ENCODE results near the gene CHRND.

Gene CHRND

DNA sequence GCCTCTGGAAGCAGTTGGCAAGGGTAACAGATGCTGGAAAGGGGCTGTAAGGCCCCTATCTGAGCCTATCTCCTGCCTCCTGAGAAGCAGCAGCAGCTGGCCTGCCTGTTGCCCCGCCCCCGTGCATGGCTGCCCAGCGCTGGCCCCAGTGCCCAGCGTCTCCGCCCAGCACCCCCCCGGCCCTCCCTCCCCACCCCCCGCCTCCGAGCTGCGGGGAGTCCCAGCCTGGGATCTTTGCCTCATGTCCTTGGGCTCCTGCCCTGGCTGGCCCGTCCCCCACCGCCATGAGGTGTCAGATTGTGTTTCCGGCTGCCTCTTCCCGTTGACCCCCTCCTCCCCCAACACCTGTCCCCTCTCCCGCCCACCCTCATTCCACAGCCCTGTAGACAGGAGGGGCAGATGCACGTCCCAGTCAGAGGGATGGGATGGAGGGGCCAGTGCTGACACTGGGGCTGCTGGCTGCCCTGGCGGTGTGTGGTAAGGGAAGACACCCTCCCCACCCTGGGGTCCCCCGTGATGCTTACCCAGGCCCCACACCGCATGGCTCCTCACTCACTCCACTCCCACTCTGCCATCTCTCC, at the start of gene CHRND:
CHRND (plus strand) TSS at position 370 of the 581 bp plus-strand sequence; CDS start at position 426, 56 bp downstream.
- no peak for DNase-seq (ENCODE audit: low read depth)

DNA sequence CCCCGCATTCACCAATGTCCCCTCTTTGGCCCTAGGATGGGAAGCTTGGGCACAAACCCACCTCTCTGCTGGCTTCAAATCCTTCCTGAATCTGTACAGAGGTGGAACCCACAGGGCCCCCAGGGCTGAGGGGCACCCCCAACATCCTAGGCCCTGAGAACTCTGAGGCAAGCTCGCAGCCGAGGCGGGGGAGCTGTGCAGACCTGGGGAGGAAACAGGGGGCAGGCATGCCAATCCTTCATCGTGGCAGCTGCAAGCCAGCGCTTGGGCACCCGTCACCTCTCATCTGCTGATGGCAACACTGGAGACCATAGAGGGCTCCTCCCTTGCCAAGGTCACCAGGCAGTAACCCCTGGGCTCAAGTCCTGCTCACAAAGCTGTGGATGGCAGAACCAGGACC, 49.2 kb upstream of the CHRND start:
- DNase-seq (ENCODE audit: low read depth) = no peak

DNA sequence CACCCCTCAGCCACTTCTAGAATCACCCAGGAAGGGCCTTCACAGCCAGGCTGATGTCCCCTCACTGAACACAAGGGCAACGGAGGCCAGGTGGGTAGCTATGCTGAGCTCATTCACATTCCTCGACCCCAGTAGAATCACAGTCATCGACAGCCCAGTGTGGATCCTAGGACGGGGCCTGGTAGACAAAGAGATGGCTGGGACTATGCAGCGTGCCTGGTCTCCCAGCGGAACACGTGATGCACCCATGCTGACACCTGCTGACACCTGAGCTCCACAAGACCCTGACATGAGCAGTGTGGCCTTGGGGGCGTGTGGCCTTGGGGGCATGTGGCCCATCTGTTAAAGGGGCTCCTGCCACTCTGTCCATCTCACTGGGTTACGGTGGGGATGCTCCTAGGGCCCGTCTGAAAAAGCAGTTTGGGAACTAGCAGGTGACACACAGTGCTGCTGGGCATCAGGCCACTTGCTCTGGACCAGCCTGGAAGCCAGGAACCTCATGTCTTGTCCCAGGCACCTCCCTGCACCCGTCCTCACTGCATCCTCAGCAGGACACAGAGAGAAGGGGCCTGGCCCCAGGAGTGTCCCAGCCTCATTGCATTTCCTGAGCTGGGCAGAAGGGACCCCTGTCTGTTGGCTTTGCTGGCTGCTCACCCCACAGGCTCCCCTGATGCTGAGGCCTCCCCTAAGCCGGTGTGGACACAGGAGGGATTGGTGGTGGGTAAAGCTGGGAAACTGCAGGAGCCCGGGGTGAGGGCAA, 48.0 kb upstream of the CHRND start:
- no peak for DNase-seq (ENCODE audit: low read depth)

DNA sequence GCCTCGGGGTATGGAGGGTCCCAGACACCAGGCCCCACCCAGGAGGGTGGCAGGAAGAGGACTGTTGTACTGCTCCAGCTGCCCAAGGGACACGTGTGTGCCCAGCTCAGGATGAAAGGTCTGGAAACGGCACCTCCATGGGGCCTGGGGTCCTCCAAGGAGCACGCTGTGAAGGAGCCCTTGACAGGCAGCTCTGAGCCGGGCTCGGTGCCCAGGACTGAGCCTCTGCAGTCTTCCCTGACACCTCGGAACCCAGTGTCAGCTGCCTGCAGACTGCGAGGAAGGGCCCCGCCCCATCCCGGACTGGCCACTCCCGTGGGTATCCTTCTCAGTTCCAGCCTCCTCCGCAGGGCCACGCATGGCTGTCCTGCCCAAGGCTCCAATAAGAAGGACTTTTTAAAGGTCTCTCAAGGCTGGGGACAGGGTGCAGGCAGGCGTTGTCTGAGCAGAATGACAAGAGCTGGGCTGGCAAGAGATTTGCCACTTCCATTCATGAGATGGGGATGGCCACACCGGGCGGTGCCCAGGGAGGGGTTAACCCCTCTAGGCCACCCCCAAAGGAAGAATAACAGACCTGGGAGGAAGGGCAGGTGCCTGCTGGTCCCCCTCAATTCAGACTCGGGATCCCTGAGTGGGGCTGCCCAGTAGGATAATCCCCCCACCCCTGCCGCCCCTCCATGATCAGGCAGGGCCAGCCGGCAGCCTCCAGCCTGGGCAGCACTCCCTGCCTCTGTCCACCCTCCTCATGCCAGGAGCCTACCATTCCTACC, 47.2 kb upstream of the CHRND start:
- no peak for DNase-seq (ENCODE audit: low read depth)

DNA sequence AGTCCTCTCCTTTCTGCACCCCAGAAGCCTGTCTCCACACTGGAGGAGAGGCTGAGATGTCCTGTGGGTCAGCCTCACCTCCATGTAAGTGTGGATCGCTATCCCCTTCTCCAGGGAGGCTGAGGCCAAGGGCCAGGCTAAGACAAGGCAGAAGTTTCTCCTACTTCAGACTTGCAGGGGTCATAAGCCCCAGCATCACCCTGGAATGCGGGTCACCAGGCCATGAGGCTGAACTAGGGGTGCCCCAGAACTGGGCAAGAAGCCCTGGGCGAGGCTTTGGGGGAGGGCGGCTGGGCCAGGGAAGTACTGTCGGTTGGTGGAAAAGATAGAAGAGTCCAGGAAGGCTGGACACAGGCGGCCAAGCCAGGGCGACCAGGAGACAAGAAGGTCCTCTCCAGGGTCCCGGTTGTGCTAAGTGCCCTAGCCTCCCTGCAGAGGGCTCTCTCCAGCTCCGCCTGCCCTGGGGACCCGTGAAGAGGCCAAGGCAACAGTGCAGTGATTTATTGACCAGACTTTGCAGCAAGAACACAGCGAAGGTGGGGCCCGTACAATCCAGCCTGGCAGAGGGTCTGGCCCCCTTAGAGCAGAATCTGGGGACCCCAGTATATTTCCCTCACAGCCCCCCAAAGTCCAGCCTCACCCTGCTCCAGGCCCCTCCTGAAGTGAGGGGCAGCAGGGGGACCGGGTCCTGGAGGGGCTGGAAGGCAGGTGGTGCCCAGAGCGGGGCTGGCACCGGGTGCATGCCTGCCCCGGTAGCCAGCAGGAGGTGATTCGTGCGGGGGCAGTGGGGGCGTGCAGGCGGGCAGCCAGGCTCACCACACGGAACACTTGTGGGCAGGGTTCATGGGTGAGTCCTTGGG, 46.4 kb upstream of the CHRND start:
- no peak for DNase-seq (ENCODE audit: low read depth)

DNA sequence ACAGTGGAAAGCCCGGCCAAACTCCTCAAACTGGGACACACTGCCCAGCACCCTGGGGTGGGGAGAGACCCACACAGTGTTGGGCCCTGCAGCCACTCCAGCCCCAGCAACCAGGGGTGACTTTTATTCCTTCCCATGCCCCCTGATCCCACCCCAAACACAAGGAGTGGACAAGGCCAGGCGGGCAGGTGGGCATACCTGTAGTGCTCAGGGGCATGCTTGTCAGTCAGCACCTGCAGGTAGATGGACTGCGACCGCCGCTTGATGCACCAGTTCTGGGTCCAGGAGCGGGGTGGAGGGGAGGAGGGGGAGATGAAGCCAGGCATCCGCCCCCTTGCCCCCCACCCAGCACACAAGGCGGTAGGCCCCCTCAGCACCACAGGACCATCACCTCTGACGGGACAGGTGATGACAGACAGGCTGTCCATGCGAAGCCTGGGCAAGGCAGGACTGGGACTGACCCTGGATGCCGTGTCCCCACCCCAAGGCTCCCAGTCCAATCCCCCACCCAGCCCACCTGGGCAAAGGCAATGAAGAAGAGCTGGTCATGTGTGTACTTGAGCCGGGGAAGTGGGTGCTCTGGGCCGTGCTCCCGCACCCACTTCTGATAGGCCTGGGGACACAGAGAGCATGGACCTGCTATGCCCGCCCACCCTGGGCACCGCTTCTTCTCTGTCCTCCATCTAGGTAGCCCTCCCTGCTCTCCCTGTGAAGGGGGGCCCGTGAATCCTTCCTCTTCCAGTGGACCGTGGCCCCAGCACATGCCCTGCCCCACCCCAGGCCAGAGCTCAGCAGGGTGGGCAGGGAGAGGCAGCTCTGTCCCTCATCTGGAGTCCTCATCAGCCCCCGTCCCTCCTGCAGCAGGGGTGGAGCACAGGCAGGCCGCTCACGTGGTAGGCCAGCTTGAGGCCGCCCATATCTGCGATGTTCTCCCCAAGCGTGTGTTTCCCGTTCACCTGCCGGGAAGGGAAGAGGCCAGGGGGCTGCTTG, 45.5 kb upstream of the CHRND start:
- no peak for DNase-seq (ENCODE audit: low read depth)

DNA sequence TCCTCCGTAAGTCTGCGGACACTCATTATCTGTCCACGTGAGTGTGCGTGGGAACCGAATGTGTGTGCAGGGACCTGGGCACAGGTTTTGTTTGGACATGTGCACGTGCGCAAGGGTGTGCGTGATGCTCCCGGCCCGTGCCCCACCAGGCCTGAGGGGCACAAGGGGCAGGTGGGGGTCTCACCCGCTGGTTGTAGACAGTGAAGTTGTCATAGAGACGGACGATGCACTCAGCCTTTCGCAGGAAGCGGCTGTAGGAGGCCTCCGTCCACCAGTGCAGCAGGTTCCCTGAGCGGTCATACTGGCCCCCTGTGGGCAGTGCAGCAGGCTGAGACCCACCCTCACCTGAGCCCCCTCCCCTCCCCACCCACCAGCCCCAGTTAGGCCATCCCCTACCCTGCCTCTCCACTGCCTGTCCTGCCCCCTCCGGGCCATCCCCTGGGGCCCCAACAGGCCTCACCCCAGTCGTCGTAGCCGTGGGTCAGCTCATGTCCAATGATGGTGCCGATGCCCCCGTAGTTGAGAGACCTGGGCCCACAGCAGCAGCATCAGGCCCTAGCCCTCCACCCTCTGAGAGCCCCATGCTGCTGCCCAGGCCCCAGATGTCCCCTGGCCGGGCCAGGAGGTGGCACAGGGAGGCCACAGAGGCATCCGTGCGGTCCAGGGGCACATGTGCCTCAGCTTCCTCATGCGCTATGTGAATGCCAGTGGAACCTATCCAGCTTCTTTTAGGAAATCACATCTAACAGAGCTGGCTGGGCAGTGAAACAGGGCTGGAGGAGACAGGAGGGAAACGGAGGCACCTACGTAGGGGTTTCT, 44.4 kb upstream of the CHRND start:
- DNase-seq (ENCODE audit: low read depth) = no peak

DNA sequence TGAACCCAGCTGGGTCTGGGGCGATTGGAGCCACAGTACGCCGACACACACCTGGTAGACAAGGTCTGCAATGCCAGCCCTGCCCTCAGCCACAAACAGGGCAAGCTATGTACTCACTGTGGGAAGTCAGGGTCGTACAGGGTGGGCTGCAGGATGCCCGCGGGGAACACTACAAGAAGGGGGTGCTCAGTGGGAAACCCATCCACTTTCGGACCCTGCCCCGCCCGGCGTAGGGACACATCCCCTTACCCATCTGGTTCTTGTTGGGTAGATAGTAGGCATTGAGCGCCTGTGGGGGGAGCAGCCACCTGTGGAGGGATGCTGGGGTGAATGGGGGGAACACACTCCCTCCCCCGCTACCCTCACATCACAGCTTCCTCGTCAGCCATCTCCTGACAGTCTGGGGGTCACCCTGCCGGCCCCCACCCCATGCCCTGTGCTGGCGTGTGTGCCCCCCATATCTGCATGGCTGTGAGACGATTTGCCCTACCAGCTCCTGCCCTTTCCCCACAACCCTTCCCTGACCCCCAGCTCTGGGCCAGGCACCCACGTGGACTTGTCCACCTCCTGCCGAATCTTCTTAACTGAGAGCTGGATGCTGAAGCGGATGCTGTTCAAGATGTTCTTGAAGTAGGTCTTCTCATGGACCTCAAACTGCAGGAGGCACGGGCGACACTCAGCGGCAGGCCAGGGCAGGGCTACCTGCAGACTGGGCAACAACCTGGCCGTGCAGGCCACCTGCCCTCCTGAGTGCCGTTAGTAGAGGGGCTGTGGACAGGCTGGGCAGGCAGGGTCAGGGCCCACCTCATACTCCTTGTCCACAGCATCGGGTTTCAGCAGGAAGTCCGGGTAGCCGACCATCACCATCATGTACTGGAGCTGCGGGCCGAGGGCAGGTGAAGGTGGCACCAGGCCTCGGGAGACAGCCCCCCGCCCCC, 43.4 kb upstream of the CHRND start:
- no peak for DNase-seq (ENCODE audit: low read depth)

DNA sequence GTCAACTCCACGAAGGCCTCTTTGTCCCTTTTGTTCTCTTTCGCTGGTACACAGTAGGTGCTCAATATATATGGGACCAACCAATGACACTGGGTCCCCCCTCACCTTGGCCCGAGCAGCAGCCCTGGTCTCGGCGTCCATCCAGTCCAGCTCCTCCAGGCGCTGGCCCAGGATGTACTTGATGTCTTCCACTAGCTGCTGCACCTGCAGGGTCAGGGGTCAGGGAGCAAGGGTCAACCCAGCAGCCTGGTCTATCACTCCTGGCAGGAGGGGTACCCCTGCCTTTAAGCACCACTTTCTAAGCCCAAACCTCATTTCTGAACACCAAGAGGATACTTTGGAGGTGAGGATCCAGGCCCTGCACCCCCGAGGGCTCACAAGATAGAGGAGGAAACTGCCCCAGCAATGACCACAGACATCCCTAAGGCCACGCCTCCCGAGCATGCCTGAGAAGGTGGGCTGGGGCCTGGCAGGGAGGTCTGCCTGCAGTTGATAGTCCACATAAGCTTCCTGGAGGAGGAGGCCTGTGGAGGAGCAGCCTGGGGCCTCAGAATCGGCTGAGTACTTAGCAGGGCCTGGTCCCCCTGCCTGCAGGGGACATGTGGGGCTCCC, 42.5 kb upstream of the CHRND start:
- no peak for DNase-seq (ENCODE audit: low read depth)

DNA sequence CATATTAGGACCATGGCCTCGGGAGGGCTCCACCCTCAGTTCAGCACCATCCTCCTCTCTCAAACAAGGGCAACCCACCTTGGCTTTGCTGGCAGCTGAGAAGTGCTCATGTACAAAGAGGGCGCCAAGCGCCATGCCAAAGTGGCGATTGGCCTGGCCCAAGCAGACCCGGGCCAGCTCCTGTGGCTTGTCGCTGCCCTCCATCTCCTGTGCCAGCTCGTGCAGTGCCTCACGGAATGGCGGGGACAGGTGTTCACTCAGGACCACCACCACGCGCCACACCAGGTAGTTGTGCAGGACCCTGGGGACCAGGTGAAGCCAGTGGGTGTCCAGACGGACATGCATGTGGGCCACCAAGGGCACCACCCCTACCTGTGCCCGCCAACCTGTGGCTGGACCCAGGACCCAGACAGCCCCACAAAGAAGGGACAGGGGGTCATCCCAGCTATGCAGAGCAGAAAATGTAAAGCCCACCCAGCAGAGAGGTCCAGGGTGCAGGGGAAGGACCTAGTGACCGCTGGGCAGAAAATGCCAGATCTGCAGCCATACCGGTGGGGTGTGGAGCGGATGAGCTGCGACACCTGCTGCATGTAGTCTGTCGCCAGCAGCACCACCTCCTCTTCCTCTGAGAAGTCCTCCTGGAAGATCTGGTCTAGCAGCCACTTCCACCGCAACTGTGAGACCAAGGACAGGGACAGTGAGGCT, 41.9 kb upstream of the CHRND start:
- DNase-seq (ENCODE audit: low read depth) = no peak

DNA sequence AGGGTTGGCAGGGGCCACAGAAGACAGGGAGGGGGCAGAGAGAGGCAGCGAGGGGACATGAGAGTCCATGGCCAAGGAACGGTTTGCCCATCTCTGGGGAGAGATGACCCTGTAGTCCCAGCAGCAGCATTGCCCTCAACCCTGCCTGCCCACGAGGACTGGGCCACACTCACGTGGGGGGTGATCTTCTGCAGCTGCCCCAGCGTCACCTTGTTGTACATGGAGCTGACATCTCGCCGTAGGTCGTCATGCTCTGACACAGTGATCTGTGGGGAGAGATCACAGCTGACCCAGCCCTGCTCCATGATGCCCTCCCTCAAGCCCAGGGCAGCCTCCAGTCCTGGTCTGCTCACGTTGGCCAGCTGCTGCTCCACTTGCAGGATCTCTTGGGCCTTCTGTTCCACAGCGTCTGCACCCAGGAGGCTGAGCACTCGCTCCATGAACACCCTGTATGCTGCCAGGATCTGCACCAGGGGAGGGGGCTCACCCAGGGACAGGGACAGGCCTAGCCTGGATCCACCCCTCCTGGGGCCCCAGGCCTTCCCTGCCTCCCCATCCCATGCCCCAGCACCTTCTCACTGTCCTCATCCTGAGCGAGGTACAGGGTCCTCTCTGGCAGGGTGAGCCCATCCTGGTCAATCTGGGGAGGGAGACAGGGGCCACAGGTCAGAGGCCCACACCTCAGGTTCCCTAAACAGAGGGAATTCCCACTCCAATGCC, 41.2 kb upstream of the CHRND start:
- DNase-seq (ENCODE audit: low read depth) = no peak

DNA sequence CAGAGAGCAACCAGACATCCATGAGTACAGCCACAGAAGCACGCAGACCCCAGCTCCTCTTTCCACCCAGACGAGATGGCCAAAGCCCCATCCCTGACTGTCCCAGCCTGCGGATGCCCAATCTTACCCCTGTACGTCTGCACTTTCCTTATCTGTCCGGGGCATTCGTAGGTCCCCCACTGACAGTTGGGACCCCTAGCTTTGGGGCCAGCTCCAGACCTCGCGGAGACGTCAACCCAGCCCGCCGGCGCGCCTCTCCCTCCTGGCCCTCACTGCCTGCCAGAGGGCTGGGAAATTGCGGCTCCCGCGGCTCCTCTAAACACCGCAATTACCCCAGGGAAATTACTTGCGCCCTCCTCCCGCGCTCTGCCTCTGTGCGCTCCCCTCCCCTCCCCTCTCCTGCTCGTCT, 40.6 kb upstream of the CHRND start:
- DNase-seq (ENCODE audit: low read depth) = no peak

DNA sequence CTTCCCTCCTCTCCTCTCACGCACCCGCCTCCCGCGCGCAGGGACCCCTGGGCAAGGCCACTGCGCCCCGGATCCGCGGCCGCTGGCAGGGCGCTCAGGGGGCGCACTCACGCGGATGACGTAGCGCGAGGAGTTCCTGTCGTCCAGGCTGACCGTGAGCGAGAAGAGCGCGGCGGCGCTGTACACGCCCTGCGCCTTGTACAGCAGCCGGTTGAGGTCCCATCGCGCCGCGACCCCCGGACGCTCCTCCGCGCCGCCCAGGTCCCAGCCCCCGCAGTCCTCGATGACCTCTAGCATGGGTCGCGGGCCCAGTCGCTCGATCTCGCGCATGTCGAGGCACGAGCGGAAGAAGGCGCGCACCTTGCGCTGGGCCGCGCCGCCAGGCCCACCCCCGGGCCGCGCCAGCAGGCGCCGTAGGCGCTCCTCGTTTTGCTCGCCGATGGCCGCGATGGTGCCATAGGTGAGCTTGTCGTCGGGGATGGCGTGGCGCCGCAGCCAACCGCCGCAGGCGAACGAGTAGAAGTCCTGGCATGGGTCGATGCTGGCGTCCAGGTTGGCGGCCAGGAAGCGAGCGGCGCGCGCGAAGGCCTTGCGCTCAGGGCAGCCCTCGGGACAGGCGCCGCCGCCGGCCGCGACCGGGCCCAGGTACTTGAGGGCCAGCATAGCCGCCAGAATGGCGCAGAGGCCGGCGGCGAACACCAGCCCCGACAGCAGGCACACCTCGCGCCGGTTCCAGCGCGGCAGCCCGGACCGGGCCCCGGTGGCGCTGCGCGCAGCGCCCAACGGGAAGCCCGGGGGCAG, 40.0 kb upstream of the CHRND start:
- DNase-seq (ENCODE audit: low read depth) = no peak

DNA sequence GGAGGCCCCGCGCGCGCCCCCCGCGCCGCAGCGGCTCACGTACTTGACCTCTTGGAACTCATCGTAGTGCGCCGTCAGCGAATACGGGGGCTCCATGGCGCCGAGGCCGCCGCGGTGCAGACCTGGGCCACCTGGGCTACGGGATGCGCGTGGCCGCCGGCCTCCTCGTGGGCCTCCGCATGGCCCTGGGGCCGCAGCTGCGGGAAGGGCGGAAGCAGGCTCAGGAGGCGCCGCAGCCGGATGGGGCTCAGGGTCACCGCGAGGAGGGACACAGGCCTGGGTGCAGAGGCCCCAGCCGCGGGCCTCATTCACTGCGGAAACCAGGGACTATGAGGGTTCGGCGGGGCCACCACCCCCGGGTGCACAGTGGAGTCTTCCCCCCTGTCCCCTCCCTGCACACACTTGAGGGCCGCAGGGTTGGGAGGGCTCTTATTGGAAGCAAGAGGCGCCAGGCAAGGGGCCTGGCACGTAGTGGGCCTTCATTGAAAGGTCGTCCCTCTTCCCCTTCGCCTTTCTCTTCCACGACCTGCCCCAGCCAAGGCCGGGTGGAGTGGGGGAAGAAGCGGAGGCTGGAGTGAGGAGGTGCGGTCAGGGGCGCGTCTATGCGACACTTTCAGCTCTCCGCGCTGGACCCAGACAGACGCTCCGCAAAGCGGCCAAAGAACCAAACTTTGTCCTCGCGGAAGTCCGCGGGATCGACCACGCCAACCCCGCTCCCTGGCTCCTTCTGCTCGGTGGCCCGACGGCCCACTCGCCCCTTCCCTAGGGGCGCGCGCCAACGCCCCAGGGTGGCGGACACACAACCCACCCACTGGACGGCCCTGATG, 39.2 kb upstream of the CHRND start:
- no peak for DNase-seq (ENCODE audit: low read depth)

DNA sequence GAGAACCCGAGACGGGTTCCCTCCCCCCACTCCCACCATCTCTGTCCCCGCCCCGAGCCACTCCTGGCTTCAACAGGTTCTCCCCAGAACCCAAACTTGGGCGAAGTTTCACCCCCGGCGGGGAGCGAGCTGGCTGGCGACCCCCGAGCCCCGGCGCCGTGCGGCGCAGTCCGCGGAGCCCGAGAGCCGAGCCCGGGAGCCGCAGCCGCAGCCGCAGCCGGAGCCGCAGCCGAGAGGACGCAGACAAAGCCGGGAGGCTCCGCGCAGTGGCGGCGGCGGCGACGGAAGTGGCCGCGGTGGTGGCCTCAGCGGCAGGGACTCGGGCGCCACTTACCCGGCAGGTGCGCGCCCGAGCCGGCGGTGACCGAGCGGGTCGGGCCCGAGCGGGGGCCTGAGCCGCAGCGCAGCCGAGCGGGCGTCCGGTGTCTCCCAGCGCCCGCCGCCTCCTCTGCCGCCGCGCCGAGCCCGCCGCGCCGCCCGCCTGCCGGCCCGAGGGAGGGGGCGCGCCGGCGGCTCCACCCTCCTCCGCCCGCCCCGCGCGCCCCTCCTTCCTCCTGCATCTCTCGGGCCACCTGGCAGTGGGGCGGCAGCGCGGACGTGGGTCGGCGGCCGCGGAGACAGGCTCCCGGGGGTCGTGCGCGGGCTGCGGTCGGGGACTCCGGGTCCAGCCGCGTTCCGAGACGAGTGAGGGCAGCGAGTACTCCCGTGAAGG, 38.4 kb upstream of the CHRND start, which contains the start of gene ECEL1:
ECEL1 (minus strand) TSS at position 450 of the 712 bp plus-strand sequence. CDS start 1,181 bp downstream, outside the sequence.
- no peak for DNase-seq (ENCODE audit: low read depth)

Data from activated T-cell treated with anti-CD3 and anti-CD28 coated beads for 24 hours (primary cell).